ENCODE results near the gene LIN9. TPM values are rescaled to one million over a fixed set of nuclear protein-coding genes. Genes with fewer than 3 reads are reported as not detected.

The LIN9 gene
- polyA plus RNA-seq (2011; rRNA removed) (2.1 and 3.5 TPM in 2 replicates), polyA minus RNA-seq (2011; rRNA and poly(A)+ RNA removed) (1.2 and 1.6 TPM in 2 replicates)

- Histone ChIP-seq H3K36me3 (ENCODE audit: control insufficient read depth, insufficient read depth, low read length) (no peaks in the 10 kb centered on the region), H3K27me3 (ENCODE audit: control insufficient read depth, insufficient read depth, low read length) (no peaks in the 10 kb centered on the region), H3K4me3 (ENCODE audit: low read depth, low read length) (peak within 1 kb of the TSS; percentile 98)
- POLR2A ChIA-PET = interaction anchor here (0.5 kb wide), 1 partner anchor 930 kb away, joined by 6 read pairs; no protein-coding TSS in a partner anchor
- TF ChIP-seq CTCF (IDR thresholded peaks at IDR 0.05; ENCODE audit: insufficient read depth, low read depth, low read length) = peak; percentile 8; the same call in 1 of the 2 replicates
- DNase-seq (ENCODE audit: low read depth) = peak; percentile 39
- CTCF ChIA-PET = interaction anchor here (0.6 to 2.1 kb wide), 6 partner anchors 11 to 965 kb away, joined by 3 to 7 read pairs (median 3); no protein-coding TSS in a partner anchor
Observed at GRCh38 chr1:226308723-226309397, at the start of gene LIN9. Gene LIN9, minus strand, starts transcription at chr1:226309164. Its CDS starts 25 bp downstream, at chr1:226309139.

GRCh38 chr1:226357416-226357815 is 48.5 kb upstream of the LIN9 start:
- ChIA-PET CTCF (no interaction called here), POLR2A (no interaction called here)
- no peak for DNase-seq (ENCODE audit: low read depth)
- Histone ChIP-seq H3K27me3 (ENCODE audit: control insufficient read depth, insufficient read depth, low read length) (no peaks in the 10 kb centered on the region), H3K36me3 (ENCODE audit: control insufficient read depth, insufficient read depth, low read length) (peaks cover 7% of the 10 kb centered on the region), H3K4me3 (ENCODE audit: low read depth, low read length) (no peak overlapping the region)
- no peak for TF ChIP-seq CTCF (IDR thresholded peaks at IDR 0.05; ENCODE audit: insufficient read depth, low read depth, low read length)

- Histone ChIP-seq H3K4me3 (ENCODE audit: low read depth, low read length) (no peak overlapping the region), H3K27me3 (ENCODE audit: control insufficient read depth, insufficient read depth, low read length) (no peaks in the 10 kb centered on the region), H3K36me3 (ENCODE audit: control insufficient read depth, insufficient read depth, low read length) (peaks cover 4% of the 10 kb centered on the region; the same call in 1 of the 2 replicates)
- POLR2A ChIA-PET = no interaction called here
- DNase-seq (ENCODE audit: low read depth) = no peak
- CTCF ChIA-PET = interaction anchor here (1.5 kb wide), 1 partner anchor 23 kb away, joined by 5 read pairs; no protein-coding TSS in a partner anchor
- TF ChIP-seq CTCF (IDR thresholded peaks at IDR 0.05; ENCODE audit: insufficient read depth, low read depth, low read length) = no peak
Observed at GRCh38 chr1:226355669-226356551, 46.9 kb upstream of the LIN9 start.

GRCh38 chr1:226355016-226355415 is 46.1 kb upstream of the LIN9 start:
- CTCF ChIA-PET = no interaction called here
- DNase-seq (ENCODE audit: low read depth) = no peak
- peaks cover 2% of the 10 kb centered on the region; the same call in 1 of the 2 replicates for H3K36me3 ChIP-seq (ENCODE audit: control insufficient read depth, insufficient read depth, low read length)
- POLR2A ChIA-PET = no interaction called here
- no peaks in the 10 kb centered on the region for H3K27me3 ChIP-seq (ENCODE audit: control insufficient read depth, insufficient read depth, low read length)
- no peak for TF ChIP-seq CTCF (IDR thresholded peaks at IDR 0.05; ENCODE audit: insufficient read depth, low read depth, low read length)
- H3K4me3 ChIP-seq (ENCODE audit: low read depth, low read length) = no peak overlapping the region
